H9 (cell line): ENCODE results near the gene HOXC6. TPM values are rescaled to one million over a fixed set of nuclear protein-coding genes. Genes with fewer than 3 reads are reported as not detected.

Experiments used
- DNase-seq: peaks from one replicate; pipeline ENCODE4 v3.0.0-alpha.2; 2017
- H2AFZ ChIP-seq: one replicate; pipeline ENCODE4 v1.6.1; 2013; ENCODE audit warnings: mild to moderate bottlenecking, low read length, control low read depth, moderate library complexity
- H2AK5ac ChIP-seq: 2 replicates; pipeline ENCODE4 v1.6.1; 2013; ENCODE audit warnings: low read length, control low read depth, mixed read lengths; ENCODE audit not compliant: insufficient read length
- H2BK120ac ChIP-seq: one replicate; pipeline ENCODE4 v1.6.1; 2013; ENCODE audit warnings: low read depth, mild to moderate bottlenecking, low read length, control low read depth, inconsistent platforms; ENCODE audit not compliant: poor library complexity, severe bottlenecking
- H2BK12ac ChIP-seq: 2 replicates; pipeline ENCODE4 v1.6.1; 2013; ENCODE audit warnings: low read length, control low read depth, mixed read lengths, low read depth; ENCODE audit not compliant: insufficient read length
- H2BK15ac ChIP-seq: 2 replicates; pipeline ENCODE4 v1.6.1; 2013; ENCODE audit warnings: low read depth, low read length, control low read depth
- H2BK20ac ChIP-seq: one replicate; pipeline ENCODE4 v1.6.1; 2013; ENCODE audit warnings: low read depth, mild to moderate bottlenecking, low read length, control low read depth, inconsistent platforms; ENCODE audit not compliant: poor library complexity, severe bottlenecking
- H2BK5ac ChIP-seq: 2 replicates; pipeline ENCODE4 v1.6.1; 2013; ENCODE audit warnings: low read length, control low read depth, mixed read lengths; ENCODE audit not compliant: insufficient read length
- H3K14ac ChIP-seq: 2 replicates; pipeline ENCODE4 v1.6.1; 2013; ENCODE audit warnings: low read length, control low read depth; ENCODE audit not compliant: insufficient read depth
- H3K18ac ChIP-seq: 2 replicates; pipeline ENCODE4 v1.6.1; 2013; ENCODE audit warnings: low read depth, mild to moderate bottlenecking, mixed read lengths, low read length, control low read depth; ENCODE audit not compliant: insufficient read length
- H3K23ac ChIP-seq: 2 replicates; pipeline ENCODE4 v1.6.1; 2013; ENCODE audit warnings: low read length, control low read depth, mixed read lengths, low read depth; ENCODE audit not compliant: insufficient read length
- H3K23me2 ChIP-seq: 2 replicates; pipeline ENCODE4 v1.6.1; 2013; ENCODE audit warnings: low read depth, mild to moderate bottlenecking, mixed read lengths, low read length, control low read depth; ENCODE audit not compliant: insufficient read length, poor library complexity, severe bottlenecking
- H3K27ac ChIP-seq: 2 replicates; pipeline ENCODE4 v1.5.1; 2013; ENCODE audit warnings: low read length, control low read depth, mixed read lengths, low read depth; ENCODE audit not compliant: insufficient read length
- H3K27me3 ChIP-seq: 2 replicates; pipeline ENCODE4 v1.6.1; 2013; ENCODE audit warnings: low read length, control low read depth, inconsistent platforms; ENCODE audit not compliant: insufficient read depth
- H3K4ac ChIP-seq: 2 replicates; pipeline ENCODE4 v1.6.1; 2013; ENCODE audit warnings: low read depth, mild to moderate bottlenecking, control low read depth, inconsistent platforms, low read length, moderate library complexity
- H3K4me1 ChIP-seq: 2 replicates; pipeline ENCODE4 v1.6.1; 2013; ENCODE audit warnings: low read length, control low read depth, inconsistent platforms; ENCODE audit not compliant: insufficient read depth
- H3K4me2 ChIP-seq: 2 replicates; pipeline ENCODE4 v1.6.1; 2013; ENCODE audit warnings: low read length, control low read depth, mixed read lengths; ENCODE audit not compliant: insufficient read length, insufficient read depth
- H3K56ac ChIP-seq: 2 replicates; pipeline ENCODE4 v1.6.1; 2013; ENCODE audit warnings: low read depth, mild to moderate bottlenecking, mixed read lengths, low read length, control low read depth; ENCODE audit not compliant: insufficient read length
- H3K79me1 ChIP-seq: 2 replicates; pipeline ENCODE4 v1.6.1; 2013; ENCODE audit warnings: low read depth, mild to moderate bottlenecking, moderate library complexity, low read length, control low read depth, inconsistent platforms; ENCODE audit not compliant: insufficient read depth, poor library complexity, severe bottlenecking
- H3K79me2 ChIP-seq: 2 replicates; pipeline ENCODE4 v1.6.1; 2013; ENCODE audit warnings: low read length, control low read depth, inconsistent platforms; ENCODE audit not compliant: insufficient read depth
- H3K9ac ChIP-seq: 2 replicates; pipeline ENCODE4 v1.6.1; 2013; ENCODE audit warnings: low read length, control low read depth, mixed read lengths; ENCODE audit not compliant: insufficient read length; ENCODE audit errors: extremely low read depth
- H3K9me3 ChIP-seq: one replicate; pipeline ENCODE4 v1.6.1; 2013; ENCODE audit warnings: low read depth, low read length, inconsistent platforms; ENCODE audit not compliant: control insufficient read depth
- H3T11ph ChIP-seq: one replicate; pipeline ENCODE4 v1.6.1; 2013; ENCODE audit warnings: mild to moderate bottlenecking, low read length, control low read depth, inconsistent platforms
- H4K20me1 ChIP-seq: one replicate; pipeline ENCODE4 v1.6.1; 2013; ENCODE audit not compliant: control insufficient read depth, insufficient read length, insufficient read depth
- H4K5ac ChIP-seq: 2 replicates; pipeline ENCODE4 v1.6.1; 2013; ENCODE audit warnings: low read depth, mild to moderate bottlenecking, mixed read lengths, low read length, control low read depth; ENCODE audit not compliant: insufficient read length
- H4K8ac ChIP-seq: replicated peaks from 2 replicates; pipeline ENCODE4 v1.6.1; 2013; ENCODE audit warnings: low read length, control low read depth, mixed read lengths, low read depth; ENCODE audit not compliant: insufficient read length
- H4K91ac ChIP-seq: 2 replicates; pipeline ENCODE4 v1.6.1; 2013; ENCODE audit warnings: low read depth, mild to moderate bottlenecking, moderate library complexity, mixed read lengths, low read length, control low read depth; ENCODE audit not compliant: insufficient read length
- H3K27ac Mint-ChIP-seq, 3 experiments: 2 replicates in 2 of 3; 3 replicates in 1 of 3; pipeline ENCODE4 v1.8.0; 2020 to 2021; ENCODE audit warnings: mixed read lengths in 3 of 3, mild to moderate bottlenecking in 1 of 3, moderate library complexity in 1 of 3
- H3K27me3 Mint-ChIP-seq: 2 replicates; pipeline ENCODE4 v1.8.0; 2021; ENCODE audit warnings: low read depth, mild to moderate bottlenecking, moderate library complexity, mixed read lengths
- H3K36me3 Mint-ChIP-seq, 3 experiments: 2 replicates in 2 of 3; 3 replicates in 1 of 3; pipeline ENCODE4 v1.8.0; 2020 to 2021; ENCODE audit warnings: low read depth in 3 of 3, mixed read lengths in 3 of 3; ENCODE audit not compliant: insufficient read depth in 1 of 3
- H3K4me1 Mint-ChIP-seq, 2 experiments: 2 replicates each; pipeline ENCODE4 v1.8.0; 2020; ENCODE audit warnings: mixed read lengths in 2 of 2
- H3K4me3 Mint-ChIP-seq, 2 experiments: 2 replicates in 1 of 2; 3 replicates in 1 of 2; pipeline ENCODE4 v1.8.0; 2020 to 2021; ENCODE audit warnings: mild to moderate bottlenecking in 2 of 2, mixed read lengths in 2 of 2, moderate library complexity in 1 of 2
- H3K9me3 Mint-ChIP-seq, 2 experiments: 2 replicates in 1 of 2; 3 replicates in 1 of 2; pipeline ENCODE4 v1.8.0; 2020; ENCODE audit warnings: mild to moderate bottlenecking in 2 of 2, mixed read lengths in 2 of 2, moderate library complexity in 1 of 2
- WGBS: extraction: QIAGEN DNeasy Blood & Tissue Kit; methylation state at CpG from one replicate; pipeline ENCODE4 v1.1.7; 2013; ENCODE audit warnings: missing lambda C conversion rate, low lambda C conversion rate, mixed read lengths; ENCODE audit not compliant: insufficient read length; ENCODE audit errors: extremely low coverage; 5-methylcytosine and 5-hydroxymethylcytosine counted together
- total RNA-seq: library from RNA; stranded (reverse); gene quantifications from 2 replicates; pipeline ENCODE4 v1.2.1, GENCODE V29; 2021
- TF ChIP-seq, protein P1 (sequence below): fragments of 200-600 bp; sonication (generic); conservative IDR thresholded peaks from 3 replicates; pipeline ENCODE4 v1.8.0; 2021; ENCODE audit warnings: antibody characterized with exemption, mild to moderate bottlenecking

The HOXC6 gene
- total RNA-seq, 1 experiment from 2014 or later: not detected

- Histone ChIP-seq H3T11ph (no peak overlapping the region), H4K8ac (no peak overlapping the region), H3K23me2 (no peaks in the 10 kb centered on the region), H3K4ac (no peak overlapping the region), H4K5ac (no peak overlapping the region), H4K91ac (no peak overlapping the region), H2BK5ac (no peak overlapping the region), H4K20me1 (no peaks in the 10 kb centered on the region), H3K79me1 (no peaks in the 10 kb centered on the region), H3K9me3 (no peaks in the 10 kb centered on the region), H2BK12ac (no peak overlapping the region), H3K9ac (no peak overlapping the region), H3K18ac (no peak overlapping the region), H2AK5ac (no peak overlapping the region), H2BK15ac (no peak overlapping the region), H3K27ac (no peak overlapping the region), H2BK120ac (no peak overlapping the region), H3K4me1 (no peaks in the 10 kb centered on the region), H3K4me2 (peak overlapping the region; percentile 26), H3K79me2 (no peaks in the 10 kb centered on the region), H3K27me3 (peaks cover 97% of the 10 kb centered on the region), H3K56ac (no peak overlapping the region), H3K14ac (no peak overlapping the region; the same call in 1 of the 2 replicates), H2AFZ (no peak overlapping the region), H3K23ac (no peak overlapping the region), H2BK20ac (no peak overlapping the region)
- TF ChIP-seq, protein P1, sequence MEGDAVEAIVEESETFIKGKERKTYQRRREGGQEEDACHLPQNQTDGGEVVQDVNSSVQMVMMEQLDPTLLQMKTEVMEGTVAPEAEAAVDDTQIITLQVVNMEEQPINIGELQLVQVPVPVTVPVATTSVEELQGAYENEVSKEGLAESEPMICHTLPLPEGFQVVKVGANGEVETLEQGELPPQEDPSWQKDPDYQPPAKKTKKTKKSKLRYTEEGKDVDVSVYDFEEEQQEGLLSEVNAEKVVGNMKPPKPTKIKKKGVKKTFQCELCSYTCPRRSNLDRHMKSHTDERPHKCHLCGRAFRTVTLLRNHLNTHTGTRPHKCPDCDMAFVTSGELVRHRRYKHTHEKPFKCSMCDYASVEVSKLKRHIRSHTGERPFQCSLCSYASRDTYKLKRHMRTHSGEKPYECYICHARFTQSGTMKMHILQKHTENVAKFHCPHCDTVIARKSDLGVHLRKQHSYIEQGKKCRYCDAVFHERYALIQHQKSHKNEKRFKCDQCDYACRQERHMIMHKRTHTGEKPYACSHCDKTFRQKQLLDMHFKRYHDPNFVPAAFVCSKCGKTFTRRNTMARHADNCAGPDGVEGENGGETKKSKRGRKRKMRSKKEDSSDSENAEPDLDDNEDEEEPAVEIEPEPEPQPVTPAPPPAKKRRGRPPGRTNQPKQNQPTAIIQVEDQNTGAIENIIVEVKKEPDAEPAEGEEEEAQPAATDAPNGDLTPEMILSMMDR: no peak
- no peak overlapping the region for H3K27ac Mint-ChIP-seq
- H3K36me3 Mint-ChIP-seq: peaks cover 0 to 3% (median 0%) of the 10 kb centered on the region in 3 experiments; a peak in 1 of 7 replicates
- peaks cover 3 to 13% of the 10 kb centered on the region in 2 experiments; a peak in 3 of 5 replicates for H3K9me3 Mint-ChIP-seq
- peak overlapping the region in 1 of 2 experiments; percentile 65; a peak in 3 of 5 replicates for H3K4me3 Mint-ChIP-seq
- peaks cover 17 to 25% of the 10 kb centered on the region in 2 experiments for H3K4me1 Mint-ChIP-seq
- no peak for DNase-seq
- no CpG with 5 or more reads among the region's 53 CpGs for WGBS
- H3K27me3 Mint-ChIP-seq: peaks cover 99% of the 10 kb centered on the region
Observed at GRCh38 chr12:54029529-54030441, 1.5 kb downstream of the HOXC6 start.
